K562 (cell line): Measurements from ENCODE around the gene CHRNE. TPM values are rescaled to one million over a fixed set of nuclear protein-coding genes. Genes with fewer than 3 reads are reported as not detected.

Experiments
- AFF1 ChIP-seq, 2 experiments: fragments of 450-650 bp; IDR thresholded peaks; 2 replicates each; pipeline ENCODE4 v1.6.1; 2018; ENCODE audit warnings: mild to moderate bottlenecking in 2 of 2, low read depth in 1 of 2; ENCODE audit not compliant: partially characterized antibody in 2 of 2
- DIDO1 ChIP-seq: fragments of 450-650 bp; IDR thresholded peaks from 2 replicates; pipeline ENCODE4 v1.6.1; 2016; ENCODE audit warnings: low read depth, missing biosample characterization, missing genetic modification characterization
- HDGF ChIP-seq: fragments of 450-650 bp; IDR thresholded peaks from 2 replicates; pipeline ENCODE4 v1.6.1; 2016
- L3MBTL2 ChIP-seq: fragments of 450-650 bp; IDR thresholded peaks from 2 replicates; pipeline ENCODE4 v1.6.1; 2016; ENCODE audit warnings: mild to moderate bottlenecking, moderate library complexity
- MAFF ChIP-seq: IDR thresholded peaks from 2 replicates; pipeline ENCODE4 v1.6.1; 2012; ENCODE audit warnings: low read length, improper control_type of control experiment
- NEUROD1 ChIP-seq: fragments of 150-350 bp; IDR thresholded peaks from 2 replicates; pipeline ENCODE4 v1.6.1; 2014; ENCODE audit warnings: borderline replicate concordance, low read length, low read depth; ENCODE audit not compliant: partially characterized antibody
- NONO ChIP-seq, 2 experiments: fragments of 200-400 bp in 1 of 2; fragments of 450-650 bp in 1 of 2; formaldehyde crosslinking in 1 of 2; IDR thresholded peaks; 2 replicates each; pipeline ENCODE4 v1.6.1; 2017; ENCODE audit warnings: low read depth in 2 of 2, mild to moderate bottlenecking in 2 of 2, moderate library complexity in 2 of 2, low read length in 1 of 2
- NR2C2 ChIP-seq, 2 experiments: fragments of 200-800 bp in 1 of 2; sonication (Bioruptor generic) in 1 of 2; sonication (generic) in 1 of 2; formaldehyde crosslinking in 1 of 2; IDR thresholded peaks; 2 replicates each; pipeline versions ENCODE4 v1.6.1 to v1.8.0; 2016 to 2022; ENCODE audit warnings: mild to moderate bottlenecking in 1 of 2, missing compliant biosample characterization in 1 of 2, missing genetic modification characterization in 1 of 2, missing genetic modification reagents in 1 of 2
- PHB ChIP-seq: fragments of 250-450 bp; sonication (Bioruptor Pico); IDR thresholded peaks from 2 replicates; pipeline ENCODE4 v1.5.0; 2021
- PHF21A ChIP-seq: fragments of 450-650 bp; IDR thresholded peaks from 2 replicates; pipeline ENCODE4 v1.6.1; 2017; ENCODE audit warnings: low read depth, borderline replicate concordance
- RBFOX2 ChIP-seq: fragments of 200-400 bp; formaldehyde crosslinking; IDR thresholded peaks from 2 replicates; pipeline ENCODE4 v1.6.1; 2017; ENCODE audit warnings: low read depth, mild to moderate bottlenecking, low read length, moderate library complexity
- SMAD1 ChIP-seq: fragments of 150-350 bp; IDR thresholded peaks from 2 replicates; pipeline ENCODE4 v1.6.1; 2014; ENCODE audit warnings: low read length, low read depth; ENCODE audit not compliant: partially characterized antibody
- ZBED1 ChIP-seq: IDR thresholded peaks from 2 replicates; pipeline ENCODE4 v1.6.1; 2014
- ZNF707 ChIP-seq: fragments of 250-450 bp; sonication (Bioruptor Pico); conservative IDR thresholded peaks from 2 replicates; pipeline ENCODE4 v1.8.0; 2022; ENCODE audit warnings: inconsistent platforms, mild to moderate bottlenecking, moderate library complexity
- ZNF778 ChIP-seq: fragments of 450-650 bp; formaldehyde crosslinking; IDR thresholded peaks from 2 replicates; pipeline ENCODE4 v1.4.0; 2020; ENCODE audit warnings: mild to moderate bottlenecking, moderate library complexity
- polyA plus RNA-seq, 8 experiments: library from polyadenylated mRNA; depleted of rRNA in 4 of 8; stranded (reverse) in 5 of 8; unstranded in 3 of 8; fragments of >200 nt; fragmentation: Nextera tagmentation in 2 of 8; fragmentation: Illumina TruSeq in 1 of 8; extraction: Ambion mirVana in 2 of 8; extraction: Trizol in 1 of 8; gene quantifications; 2 replicates each; pipeline versions ENCODE4 v1.2.1 to v1.2.3, GENCODE V29; 2011 to 2014; ENCODE audit warnings: inconsistent platforms in 1 of 8, missing spikeins in 1 of 8
- total RNA-seq, 7 experiments: library from RNA; depleted of rRNA in 6 of 7; stranded (reverse); fragments of >200 nt in 6 of 7; fragmentation: Illumina TruSeq in 2 of 7; extraction: Trizol in 2 of 7; gene quantifications; 2 replicates each; pipeline versions ENCODE4 v1.2.1 to v1.2.3, GENCODE V29; 2011 to 2021; ENCODE audit warnings: low replicate concordance in 1 of 7
- TF ChIP-seq, protein P1 (sequence below): sonication (generic); formaldehyde crosslinking; IDR thresholded peaks from 2 replicates; pipeline ENCODE4 v1.8.0; 2022; ENCODE audit warnings: mild to moderate bottlenecking, missing genetic modification reagents
- TF ChIP-seq, protein P2 (sequence below), 2 experiments: IDR thresholded peaks; 2 replicates each; pipeline ENCODE4 v1.6.1; 2011; ENCODE audit warnings: borderline replicate concordance in 1 of 2, control low read depth in 1 of 2, low read depth in 1 of 2, low read length in 1 of 2, mild to moderate bottlenecking in 1 of 2, mixed read lengths in 1 of 2, moderate library complexity in 1 of 2; ENCODE audit not compliant: insufficient read depth in 1 of 2, insufficient read length in 1 of 2, poor library complexity in 1 of 2, severe bottlenecking in 1 of 2; ENCODE audit errors: extremely low read depth in 1 of 2

The CHRNE gene
- total and polyA plus RNA-seq, 9 of the 15 experiments (the other 6 are each of a cell fraction or from before 2014, with no cell fraction given), result not detected

- TF ChIP-seq, protein P1, sequence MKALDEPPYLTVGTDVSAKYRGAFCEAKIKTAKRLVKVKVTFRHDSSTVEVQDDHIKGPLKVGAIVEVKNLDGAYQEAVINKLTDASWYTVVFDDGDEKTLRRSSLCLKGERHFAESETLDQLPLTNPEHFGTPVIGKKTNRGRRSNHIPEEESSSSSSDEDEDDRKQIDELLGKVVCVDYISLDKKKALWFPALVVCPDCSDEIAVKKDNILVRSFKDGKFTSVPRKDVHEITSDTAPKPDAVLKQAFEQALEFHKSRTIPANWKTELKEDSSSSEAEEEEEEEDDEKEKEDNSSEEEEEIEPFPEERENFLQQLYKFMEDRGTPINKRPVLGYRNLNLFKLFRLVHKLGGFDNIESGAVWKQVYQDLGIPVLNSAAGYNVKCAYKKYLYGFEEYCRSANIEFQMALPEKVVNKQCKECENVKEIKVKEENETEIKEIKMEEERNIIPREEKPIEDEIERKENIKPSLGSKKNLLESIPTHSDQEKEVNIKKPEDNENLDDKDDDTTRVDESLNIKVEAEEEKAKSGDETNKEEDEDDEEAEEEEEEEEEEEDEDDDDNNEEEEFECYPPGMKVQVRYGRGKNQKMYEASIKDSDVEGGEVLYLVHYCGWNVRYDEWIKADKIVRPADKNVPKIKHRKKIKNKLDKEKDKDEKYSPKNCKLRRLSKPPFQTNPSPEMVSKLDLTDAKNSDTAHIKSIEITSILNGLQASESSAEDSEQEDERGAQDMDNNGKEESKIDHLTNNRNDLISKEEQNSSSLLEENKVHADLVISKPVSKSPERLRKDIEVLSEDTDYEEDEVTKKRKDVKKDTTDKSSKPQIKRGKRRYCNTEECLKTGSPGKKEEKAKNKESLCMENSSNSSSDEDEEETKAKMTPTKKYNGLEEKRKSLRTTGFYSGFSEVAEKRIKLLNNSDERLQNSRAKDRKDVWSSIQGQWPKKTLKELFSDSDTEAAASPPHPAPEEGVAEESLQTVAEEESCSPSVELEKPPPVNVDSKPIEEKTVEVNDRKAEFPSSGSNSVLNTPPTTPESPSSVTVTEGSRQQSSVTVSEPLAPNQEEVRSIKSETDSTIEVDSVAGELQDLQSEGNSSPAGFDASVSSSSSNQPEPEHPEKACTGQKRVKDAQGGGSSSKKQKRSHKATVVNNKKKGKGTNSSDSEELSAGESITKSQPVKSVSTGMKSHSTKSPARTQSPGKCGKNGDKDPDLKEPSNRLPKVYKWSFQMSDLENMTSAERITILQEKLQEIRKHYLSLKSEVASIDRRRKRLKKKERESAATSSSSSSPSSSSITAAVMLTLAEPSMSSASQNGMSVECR (CRISPR knock-in tag), result peak; percentile 35; the same call in 1 of the 2 replicates
- TF ChIP-seq NONO (IDR thresholded peaks at IDR 0.05; ENCODE audit: low read depth in 2 of 2, low read length in 1 of 2) (peak in 1 of 2 experiments; percentile 51; a peak in 1 of 4 replicates), PHF21A (no peak), ZBED1 (0 out of 2 replicates have a peak, but pooled peaks have one; percentile 14), AFF1 (IDR thresholded peaks at IDR 0.05; ENCODE audit: low read depth in 1 of 2, partially characterized antibody in 2 of 2) (no peak), NR2C2 (CRISPR knock-in tag; IDR thresholded peaks at IDR 0.05) (no peak), NR2C2 (tag; IDR thresholded peaks at IDR 0.05) (peak; percentile 62; the same call in 1 of the 2 replicates), PHB (CRISPR knock-in tag) (no peak), MAFF (peak; percentile 82; the same call in 1 of the 2 replicates), RBFOX2 (peak; percentile 94), HDGF (no peak), L3MBTL2 (peak; percentile 51; the same call in 1 of the 2 replicates), DIDO1 (peak; percentile 56; the same call in 1 of the 2 replicates), ZNF778 (CRISPR knock-in tag) (no peak), ZNF707 (CRISPR knock-in tag) (no peak), NEUROD1 (peak; percentile 65), SMAD1 (peak; percentile 19)
- TF ChIP-seq, protein P2, sequence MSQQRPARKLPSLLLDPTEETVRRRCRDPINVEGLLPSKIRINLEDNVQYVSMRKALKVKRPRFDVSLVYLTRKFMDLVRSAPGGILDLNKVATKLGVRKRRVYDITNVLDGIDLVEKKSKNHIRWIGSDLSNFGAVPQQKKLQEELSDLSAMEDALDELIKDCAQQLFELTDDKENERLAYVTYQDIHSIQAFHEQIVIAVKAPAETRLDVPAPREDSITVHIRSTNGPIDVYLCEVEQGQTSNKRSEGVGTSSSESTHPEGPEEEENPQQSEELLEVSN (IDR thresholded peaks at IDR 0.05; ENCODE audit: borderline replicate concordance in 1 of 2, extremely low read depth in 1 of 2, insufficient read depth in 1 of 2, insufficient read length in 1 of 2, low read depth in 1 of 2, low read length in 1 of 2, poor library complexity in 1 of 2, severe bottlenecking in 1 of 2), result peak in 1 of 2 experiments; percentile 57
Observed at GRCh38 chr17:4939796-4940554, 37.1 kb upstream of the CHRNE start, which contains the start of the genes RNF167 and SLC25A11 (continued).
